Measurements from ENCODE around the gene IFNG-AS1.

IFNG-AS1 gene

DNA sequence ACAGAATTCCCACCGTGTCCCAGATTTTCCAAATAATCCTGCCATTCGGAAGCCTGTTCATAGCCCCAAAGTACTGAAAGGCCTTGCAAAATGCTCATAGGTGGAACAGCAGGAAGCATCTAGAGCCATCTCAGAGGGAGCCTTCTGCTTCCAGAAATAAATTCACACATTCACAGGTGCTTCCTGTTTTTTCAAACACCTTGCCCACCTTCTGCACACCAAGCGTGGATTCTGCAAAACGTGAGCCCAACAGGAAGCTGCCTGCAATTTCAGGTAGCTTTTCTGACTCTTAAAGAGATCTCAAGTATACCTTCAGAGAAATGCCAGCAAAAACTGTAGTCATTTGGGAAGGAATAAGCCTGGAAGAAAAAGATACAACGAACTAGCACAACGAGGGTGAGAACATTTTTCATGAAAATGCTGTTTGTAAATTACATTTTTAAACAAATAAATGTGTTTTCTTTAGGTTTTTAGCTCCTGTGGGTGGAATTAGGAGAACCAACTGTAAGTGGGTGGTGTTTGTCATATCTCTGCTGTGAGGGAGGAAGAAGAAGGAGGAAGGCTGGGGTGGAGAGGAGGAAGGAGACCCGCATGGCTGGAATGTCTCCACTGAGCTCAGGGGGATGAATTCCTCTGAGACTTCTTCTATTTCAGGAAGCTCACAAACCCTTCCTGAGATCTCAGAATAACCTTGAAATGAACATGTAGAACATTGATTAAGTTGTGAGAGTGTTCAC is at the start of gene IFNG-AS1:
IFNG-AS1 (plus strand) TSS at position 264 of the 737 bp plus-strand sequence.
- peak; percentile 44 for DNase-seq

DNA sequence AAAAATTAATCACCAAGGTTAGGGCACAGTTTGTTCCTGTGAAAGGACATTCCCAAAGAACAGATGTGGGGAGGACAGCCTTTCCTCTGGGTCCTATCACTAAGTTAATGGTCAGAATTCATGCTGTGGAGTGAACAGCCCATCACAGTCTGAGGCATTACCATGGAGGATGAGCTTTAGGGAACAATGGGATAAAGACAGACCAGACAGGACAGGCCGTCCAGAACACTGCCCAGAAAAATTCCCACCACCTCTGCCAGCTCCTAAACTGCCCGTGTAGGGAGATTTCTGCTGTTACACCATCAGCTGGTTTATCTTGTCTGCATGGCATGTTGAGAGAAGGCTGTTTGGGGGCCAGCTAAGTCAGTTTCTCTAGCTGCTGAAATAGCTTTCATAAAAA is 49.6 kb upstream of the IFNG-AS1 start:
- DNase-seq = no peak

DNA sequence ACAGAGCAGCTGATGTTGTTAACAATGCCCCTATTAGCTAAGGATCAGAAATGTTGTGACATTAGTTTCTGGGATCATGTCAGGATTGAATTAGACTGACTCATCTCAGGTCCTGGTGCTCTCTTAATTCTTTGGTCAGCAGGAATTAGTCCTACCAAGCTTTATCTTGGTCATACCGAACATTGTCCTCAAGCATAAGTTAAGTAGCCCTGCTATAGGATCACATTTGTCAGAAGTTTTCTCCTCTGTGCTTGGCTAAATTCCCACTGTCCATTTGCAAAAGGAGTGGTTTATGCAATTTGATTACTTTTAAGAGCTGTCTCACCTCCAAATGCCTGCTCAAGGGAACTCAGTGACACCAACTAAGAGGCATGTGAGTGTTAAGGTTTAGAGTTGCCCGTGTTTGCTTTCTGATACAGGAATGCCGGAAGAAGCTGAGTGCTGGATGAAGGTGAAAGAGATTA is 48.4 kb upstream of the IFNG-AS1 start:
- no peak for DNase-seq

DNA sequence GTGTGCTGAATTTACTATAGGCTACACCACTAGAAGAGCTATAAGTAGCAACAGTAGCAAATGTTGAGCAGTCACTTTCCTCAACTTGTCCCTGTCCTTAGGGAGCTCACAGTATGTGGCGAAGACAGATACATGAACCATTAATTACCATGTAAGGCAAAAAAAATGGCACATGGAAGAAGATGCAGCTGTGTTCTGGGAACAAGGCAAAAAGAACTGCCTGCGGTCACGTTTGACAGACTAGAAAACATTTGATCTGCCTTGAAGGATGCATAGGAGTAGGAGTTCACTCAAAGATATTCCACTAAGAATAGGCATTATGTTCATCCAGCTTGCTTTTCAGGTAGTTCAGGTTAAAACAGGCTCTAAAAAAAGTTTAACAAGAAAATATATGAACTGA is 46.5 kb upstream of the IFNG-AS1 start:
- no peak for DNase-seq

DNA sequence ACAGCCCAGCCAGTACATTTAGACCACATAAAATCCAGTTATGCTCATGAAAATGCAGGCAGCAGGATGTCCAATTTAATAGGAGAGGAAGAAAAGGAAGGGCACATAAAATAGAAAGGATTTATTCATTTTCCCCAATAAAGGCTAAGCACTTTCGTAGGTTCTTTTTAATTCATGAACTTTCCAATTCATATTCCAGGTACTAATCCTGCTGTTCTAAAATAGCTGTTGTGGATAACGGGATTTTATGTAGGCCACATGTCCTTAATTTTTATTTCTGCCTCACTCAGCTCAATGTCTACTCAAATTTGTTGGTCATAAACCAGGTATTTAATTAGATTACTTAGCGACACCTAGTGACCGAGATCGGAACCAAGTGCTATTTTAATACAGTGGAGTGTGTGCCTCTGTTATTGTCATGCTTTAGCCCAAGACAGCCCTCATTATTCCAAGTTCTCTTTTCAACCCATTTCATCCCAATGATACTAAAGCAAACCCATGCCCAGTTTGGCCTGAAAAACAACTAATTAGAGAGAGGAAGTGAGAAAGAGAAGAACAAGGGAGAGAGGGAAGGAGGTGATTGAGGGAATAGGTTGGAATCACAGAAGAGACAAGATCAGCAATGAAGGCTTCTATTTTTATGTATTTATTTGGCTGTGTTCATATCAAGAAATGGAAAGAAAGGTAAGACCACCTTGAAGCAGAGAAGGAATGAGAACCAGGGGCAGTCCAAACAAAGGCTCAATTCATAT is 45.9 kb upstream of the IFNG-AS1 start:
- peak; percentile 69 for DNase-seq

DNA sequence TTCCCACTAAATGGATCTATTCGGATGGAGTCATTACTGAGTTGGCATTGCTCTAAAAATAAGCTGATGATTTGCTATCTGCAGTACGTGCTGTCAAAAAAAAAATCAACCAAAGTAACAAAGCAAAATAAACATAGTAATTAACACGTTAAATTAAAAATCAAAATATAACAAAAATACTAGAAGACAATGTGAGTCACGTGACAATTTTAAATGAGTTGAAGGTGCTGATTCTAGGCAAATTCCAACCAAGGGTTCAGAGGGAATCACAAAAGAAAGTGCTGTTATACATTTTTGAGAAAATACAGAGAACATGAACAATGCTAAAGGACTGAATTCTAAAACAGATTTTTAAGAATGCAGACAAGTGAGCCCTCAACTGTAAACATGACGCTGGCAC is 45.2 kb upstream of the IFNG-AS1 start:
- DNase-seq = no peak

DNA sequence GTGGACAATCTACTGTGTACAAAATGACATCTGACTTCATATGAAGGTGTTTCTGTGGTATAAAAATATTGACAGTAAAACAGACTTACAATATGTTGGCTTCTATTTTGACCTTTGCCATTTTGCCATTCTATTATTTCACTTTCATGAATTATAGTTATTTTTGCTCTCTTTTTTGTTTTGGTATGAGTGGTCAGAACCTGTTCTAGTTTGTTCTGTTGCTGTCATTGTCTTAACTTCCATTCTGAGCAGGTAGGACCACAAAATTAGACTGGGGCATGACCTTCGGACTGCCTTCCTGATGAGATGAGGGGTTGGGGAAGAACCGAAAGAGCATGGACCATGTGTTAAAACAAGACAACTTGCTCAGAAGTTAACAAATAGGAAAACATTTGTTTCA is 36.5 kb upstream of the IFNG-AS1 start:
- DNase-seq = no peak

DNA sequence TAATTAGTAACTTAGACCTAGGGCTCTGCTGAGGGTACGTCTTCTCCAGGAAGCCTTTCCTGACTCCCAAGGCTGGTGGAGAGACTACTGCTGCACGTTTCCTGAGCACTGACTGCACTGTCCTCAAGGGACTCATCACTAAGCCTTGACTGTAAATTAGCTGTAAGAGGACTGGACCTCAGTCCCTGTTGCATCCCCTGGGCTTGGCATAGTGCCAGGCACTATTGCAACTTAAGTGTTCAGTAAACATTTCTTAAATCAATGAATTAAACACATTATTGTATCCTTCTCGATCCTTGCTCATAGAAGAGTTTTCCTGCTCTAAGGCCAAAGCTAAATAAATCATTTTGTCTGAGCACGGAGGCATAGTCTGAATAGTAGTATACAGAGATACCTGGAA is 31.9 kb upstream of the IFNG-AS1 start:
- DNase-seq = no peak

DNA sequence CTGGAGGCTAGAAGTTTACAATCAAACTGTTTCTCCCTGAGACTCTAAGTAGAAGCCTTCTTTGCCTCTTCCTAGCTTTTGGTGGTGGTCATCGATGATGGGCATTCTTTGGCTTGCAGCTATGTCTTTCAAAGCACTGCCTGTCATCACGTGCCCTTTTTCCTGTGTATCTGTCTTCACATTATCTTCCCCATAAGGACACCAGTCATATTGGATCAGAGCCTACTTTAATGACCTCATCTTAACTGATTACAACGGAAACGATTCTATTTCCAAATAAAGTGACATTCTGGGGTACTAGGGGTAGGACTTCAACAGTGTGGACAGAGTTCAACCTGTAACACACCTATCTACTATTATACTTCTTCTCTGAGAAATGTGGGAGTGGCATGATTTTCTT is 31.1 kb upstream of the IFNG-AS1 start:
- DNase-seq = no peak

DNA sequence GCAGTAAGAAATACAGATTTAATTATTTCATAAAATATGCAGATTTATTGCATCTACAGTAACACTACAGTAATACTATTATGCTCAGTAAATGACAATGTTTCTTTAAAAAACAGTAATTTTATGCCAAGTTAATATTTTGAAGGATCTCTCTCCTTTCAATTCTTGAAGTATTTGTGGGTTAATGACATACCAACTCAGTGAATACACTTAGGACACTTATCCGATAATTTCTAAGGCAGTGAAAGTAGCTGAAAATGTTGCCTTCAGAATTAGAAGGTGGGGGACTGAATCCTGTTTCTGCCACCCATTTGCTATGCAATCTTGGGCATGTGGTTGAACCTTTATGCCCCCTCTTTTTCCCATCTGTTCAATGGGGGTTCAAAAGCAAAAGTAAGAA is 24.8 kb upstream of the IFNG-AS1 start:
- DNase-seq = no peak

DNA sequence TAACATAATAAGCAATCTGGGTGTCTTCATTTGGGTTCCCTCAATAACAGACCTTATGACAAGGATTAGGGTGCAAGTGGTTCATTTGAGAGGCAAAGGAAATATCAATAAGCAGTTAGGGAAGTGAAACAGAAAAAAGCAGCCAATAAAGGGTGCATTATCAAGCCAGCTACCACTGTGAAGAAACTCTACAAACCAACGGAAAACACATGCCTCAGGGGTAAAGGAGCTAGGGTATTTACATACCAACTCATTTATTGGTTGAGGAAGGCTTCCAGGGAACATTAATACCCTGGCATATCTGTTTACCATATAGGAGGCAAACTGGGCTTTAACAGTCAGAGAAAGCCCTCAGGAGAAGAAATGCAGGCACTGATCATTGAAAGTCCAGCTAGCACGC is 22.7 kb upstream of the IFNG-AS1 start:
- DNase-seq = no peak

DNA sequence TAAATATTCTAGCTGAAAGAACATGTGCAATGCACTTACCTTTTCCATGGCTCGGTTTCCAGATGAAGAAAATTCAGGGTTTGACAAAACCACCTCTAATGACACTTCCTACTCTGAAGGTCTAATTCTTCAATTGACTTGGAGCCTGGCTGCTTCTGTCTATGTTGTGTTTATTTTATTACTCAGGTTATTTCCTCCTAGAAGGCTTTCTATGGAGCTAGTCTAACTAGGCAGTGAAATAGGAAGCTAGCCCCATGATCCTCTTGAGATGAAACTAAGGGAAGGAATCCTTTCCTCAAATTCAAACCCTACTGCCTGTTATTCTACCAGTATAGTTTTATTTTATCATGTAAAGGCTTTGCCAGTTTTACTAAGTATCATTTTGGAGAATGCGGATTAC is 20.9 kb upstream of the IFNG-AS1 start:
- no peak for DNase-seq

DNA sequence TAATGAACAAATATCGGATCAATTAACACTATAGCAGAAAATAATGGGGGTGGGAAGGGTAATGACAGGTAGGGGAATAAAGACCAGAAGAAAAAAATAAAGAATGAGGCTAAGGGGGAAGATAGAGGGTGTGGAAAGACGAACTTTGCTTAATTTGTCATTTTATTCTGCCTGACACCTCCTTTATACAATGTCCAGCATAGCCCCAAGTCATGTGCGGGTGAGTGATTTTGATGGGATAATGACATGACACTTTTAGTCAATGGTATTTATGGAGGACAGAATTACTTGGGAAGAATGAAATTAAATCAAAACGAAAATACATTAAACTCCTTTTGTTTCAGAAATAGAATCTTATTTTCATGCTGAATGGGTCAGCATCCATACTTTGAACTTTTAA is 20.5 kb upstream of the IFNG-AS1 start:
- no peak for DNase-seq

DNA sequence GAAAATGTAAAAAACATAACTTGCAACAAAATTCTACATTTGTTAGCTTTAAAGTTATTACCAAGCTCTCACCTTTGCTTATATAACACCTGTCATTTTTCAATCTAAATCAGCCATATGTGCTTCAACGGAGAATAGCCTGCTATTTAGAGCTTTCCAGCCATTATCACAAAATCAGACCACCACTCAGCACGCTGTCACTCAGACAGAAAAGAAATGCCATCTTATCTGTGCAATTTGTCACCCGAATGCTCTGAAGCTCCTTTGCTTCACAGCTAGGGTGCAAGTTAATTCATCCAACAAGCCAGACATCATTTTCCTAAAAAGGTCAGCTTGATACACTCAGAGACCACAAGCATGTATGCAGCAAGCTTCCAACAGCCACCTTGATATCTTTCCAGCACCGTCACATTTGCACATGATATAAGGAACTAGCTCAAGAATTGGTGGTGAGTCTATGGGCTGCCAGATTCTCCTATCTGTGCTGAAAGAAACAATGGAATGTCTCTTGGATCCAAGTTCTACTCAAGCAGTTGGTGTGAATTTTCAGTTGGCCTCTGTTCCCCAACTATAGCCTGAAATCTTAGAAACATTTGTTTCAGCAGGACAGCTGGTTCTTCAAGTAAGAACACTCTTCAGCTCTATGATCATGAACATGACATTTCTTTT is 20.0 kb upstream of the IFNG-AS1 start:
- no peak for DNase-seq

DNA sequence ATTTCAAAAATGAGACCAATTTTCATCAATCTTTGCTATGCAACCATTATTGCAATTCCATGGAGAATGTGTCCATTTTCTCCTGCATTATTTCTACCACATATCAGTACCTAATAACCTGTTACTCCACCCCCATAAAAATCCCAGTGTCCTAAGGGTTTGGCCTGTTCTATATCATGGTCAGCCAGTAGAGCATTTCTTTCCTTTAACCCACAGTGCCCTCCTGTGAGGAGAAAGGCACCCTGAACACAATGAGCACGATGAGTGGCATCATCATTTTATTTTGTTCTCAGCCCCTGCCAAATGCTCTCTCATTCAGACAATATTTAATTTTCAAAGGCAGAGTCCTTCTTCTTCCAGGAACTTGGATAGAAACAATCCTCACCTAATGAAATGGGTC is 11.6 kb upstream of the IFNG-AS1 start:
- no peak for DNase-seq

DNA sequence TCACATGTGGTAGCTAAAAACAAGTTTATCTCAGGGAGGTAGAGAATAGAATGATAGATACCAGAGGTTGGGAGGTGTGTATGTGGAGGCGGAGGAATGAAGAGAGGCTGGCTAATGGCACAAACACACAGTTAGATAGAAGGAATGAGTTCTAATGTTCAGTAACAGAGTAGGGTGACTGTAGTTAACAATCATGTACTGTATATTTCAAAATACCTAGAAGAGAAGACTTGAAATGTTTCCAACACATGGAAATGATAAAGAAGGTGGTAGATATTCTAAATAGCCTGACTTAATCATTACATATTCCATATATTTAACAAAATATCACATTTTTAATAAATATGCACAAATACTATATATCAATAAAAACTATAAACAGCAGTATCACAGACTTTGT is 8.9 kb upstream of the IFNG-AS1 start:
- no peak for DNase-seq

DNA sequence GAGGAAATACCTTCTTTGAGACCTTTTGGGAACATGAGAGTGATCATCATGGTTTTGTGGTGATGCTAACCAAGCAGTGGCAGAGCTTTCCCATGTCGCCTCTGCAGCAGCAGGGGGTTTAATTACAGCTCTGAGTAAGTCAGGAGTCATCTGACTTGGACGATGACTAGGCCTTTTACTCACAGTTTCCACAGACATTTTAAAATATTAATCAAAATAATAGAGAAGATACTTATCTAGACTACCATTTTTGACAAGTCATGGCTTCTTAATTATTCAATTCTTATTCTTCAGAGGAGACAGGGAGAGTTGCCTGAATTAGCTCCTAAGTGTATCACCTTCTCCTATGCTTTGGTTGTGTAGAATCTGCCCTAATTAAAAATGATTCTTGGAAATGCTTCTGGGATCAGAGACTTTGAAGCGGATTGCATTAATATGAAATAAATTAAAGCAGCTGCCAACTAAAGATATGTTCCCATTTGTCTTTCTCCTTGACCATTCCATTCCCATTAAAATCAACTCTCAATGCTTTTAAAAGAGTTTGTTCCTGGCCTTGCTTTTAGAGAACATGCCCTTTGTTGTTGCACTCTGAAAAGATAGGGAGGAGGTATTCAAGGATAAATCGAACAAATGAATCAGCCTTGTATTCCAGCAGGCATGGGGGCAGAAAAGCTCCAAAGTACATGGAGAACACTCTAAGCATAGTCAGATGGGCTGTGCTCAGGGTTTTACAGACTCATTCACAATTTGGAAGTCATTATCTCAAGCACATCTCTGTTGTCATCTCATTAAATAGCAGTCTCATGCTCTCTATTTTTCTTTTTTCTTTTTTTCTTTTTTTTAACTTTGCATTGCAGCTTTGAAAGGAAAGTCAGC is 7.7 kb upstream of the IFNG-AS1 start:
- DNase-seq = no peak

DNA sequence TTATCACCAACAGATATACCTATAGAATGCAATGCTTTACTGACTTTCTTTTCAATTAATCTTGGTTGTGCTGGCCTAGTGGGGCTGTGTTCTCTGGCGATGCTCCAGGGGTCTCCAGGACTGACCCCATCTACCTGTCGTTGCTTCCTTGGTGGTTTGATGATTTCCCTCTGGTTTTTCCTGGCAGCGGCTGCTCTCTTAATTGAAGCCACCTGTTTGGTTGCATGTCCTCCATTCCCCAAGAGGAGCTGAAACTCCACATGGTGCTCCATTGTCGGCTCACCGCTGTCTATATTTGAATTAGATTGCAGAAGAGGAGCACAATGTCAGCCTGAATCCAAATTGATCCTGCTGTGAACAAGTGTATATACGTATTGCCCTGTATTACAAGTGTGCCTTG is 7.1 kb upstream of the IFNG-AS1 start:
- no peak for DNase-seq

DNA sequence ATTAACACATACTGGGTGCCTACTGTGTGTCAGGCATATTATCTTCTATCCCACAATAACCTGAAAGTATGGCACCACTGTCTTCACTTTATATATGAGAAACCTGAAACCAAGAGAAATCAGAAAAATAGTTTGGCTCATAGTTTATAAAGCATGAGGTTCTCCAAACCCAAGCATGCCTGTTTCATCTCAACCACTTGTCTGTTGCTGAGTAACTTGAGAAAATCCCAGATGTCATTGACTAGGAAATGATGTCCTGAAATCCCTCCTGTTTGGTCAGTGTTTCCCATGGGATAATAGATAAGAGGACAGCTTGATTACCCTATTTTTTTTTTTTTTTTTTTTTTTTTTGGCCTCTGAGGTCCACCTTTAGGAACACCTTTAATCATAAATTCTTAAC is 2.6 kb upstream of the IFNG-AS1 start:
- DNase-seq = no peak

DNA sequence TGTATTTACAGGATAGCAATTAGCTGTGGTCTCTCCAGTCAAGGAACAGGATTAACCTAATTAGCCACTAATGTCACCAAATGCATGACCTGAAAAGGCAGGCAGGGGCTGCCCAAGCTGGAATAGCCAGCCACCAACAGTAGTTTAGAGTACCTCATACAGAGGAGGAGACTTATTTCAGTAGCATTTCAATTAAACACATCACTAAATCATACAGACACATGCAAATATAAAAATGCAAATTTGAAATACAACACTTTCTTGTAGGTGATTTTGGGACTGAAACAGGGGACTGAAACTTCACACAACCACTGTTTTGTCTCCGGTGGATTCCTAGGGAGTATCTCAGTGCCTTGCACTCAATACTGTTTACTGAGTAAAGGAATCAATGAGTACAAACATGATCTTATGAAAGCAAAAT is 636 bp upstream of the IFNG-AS1 start:
- no peak for DNase-seq

DNA sequence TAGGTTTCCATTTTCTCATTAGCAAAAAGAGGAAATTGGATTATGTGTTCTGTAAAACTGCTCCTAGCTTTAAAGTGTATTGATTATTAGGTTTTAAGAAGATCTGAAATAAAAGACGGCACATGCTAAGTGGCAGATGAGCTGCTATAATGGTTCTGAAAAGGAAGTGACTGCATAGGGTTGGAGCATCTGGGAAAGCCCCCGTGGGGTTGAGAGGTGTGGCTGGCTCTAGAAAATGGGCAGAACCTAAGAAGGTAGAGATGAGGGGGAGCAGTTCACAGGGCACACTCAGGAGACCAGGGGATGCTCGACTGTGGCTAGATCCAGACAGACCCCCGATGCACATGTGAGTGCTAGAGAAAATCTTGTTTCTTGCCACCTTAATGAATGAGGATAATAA is 1.9 kb downstream of the IFNG-AS1 start:
- DNase-seq = peak; percentile 33

DNA sequence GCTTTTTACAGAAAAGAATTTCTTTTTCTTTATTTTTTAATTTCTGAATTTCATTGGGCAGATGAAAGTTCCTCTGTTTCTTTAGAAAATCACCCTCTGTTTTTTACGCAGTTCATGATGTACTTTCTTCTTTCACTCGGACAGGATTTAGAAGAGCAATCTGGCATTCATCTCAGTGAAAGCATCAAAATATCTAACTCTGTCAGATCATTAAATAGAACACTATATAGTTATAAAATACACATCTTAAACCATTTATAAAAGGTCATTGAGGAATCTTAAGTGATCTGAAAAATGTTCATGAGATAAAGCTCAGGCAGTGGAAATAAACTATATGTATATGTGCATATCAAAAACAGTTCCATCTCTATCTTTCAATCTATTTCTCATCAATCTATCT is 3.9 kb downstream of the IFNG-AS1 start:
- no peak for DNase-seq

DNA sequence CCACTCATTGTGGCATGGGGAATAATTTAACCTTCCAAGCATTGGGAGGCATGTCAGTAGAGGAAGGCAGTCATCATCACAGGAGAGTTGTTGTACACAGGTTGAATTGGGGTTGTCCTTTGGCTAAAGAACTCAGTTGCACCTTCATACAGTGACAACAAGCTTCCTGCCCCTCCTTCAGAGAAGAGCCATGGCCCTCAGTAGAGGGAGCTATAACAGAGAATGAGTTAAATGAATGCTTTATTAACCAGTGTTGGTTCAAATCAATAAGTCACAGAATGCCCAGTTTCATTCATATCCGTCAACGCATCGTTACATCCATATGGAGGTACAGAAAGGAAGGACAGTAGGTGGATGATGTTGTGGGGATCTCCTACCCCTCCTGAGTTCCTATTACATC is 4.8 kb downstream of the IFNG-AS1 start:
- no peak for DNase-seq
